NCI-H345 treated with DMSO at 0.1 percent for 48 hours (cell line): ENCODE measurements around the gene EVX1.
A peak's percentile ranks its signal among the peaks of the same experiment; 100 is the strongest.

ENCODE experiments used
- DNase-seq: peaks from one replicate; lab custom pipeline; 2025; ENCODE audit not compliant: unreplicated experiment; lab: John Stamatoyannopoulos, UW

Gene EVX1

DNA sequence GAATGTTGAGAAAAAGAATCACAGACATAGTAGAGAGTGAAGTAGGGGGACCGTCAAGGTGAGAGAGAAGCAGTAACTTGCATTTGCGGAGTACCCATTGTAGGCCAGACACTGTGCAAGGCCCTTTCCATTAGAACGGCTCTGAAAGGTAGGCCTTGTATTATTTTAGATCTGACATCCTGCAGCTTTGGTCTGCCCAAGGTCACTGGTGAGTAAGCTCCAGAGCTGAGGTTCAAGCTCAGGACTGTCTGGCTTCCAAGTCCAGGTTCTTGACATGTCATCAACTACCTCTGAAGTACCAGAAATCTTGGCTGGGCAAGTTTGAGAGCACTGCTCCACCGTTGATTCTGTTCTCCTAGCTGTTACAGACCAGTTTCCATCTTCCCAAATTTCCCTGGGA is 13.2 kb upstream of the EVX1 start:
- no peak for DNase-seq

DNA sequence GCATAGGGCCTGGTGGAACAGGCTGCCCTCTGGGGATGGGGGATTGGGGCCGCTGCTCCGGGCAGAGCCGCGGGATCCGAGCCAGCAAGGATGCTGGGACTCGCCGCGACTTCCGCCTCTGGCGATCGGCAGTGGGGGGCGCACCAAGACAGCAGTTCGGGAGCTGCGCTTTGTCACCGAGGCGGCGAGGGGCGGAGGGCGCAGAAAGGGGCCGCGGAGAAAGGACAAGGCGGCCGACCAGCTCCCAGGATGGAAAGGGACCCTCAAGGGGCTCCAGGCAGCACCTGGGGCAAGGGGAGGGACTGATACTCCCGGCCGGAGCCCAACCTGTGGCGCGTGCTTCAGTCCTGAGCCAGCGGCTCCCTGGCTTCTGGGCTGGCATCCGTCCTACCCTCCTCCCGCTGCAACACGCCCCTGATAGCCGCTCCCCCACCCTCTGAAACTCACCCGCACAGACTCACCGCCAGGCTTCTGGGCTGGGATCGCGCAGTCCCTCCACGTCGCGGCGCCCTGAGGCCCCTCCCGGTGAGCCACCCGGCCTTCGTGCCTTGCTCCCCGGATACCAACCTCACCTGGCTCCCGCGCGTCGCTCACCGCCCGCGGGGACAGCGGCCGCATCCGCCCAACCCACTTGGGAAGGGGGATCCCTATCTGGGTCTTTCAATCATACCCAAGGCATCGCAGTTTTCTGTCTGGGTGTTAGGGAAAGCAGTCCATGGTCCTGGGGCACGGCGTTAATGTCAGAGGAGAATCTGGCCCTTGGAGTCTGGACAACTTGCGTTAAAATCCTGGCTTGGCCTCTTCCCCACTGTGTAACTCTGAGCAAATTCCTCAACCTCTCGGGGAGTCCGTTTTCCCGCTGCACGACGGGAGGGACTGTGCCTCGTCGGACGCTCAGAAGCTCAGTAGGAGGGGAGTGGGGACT is 7.0 kb upstream of the EVX1 start:
- peak; percentile 49 for DNase-seq

DNA sequence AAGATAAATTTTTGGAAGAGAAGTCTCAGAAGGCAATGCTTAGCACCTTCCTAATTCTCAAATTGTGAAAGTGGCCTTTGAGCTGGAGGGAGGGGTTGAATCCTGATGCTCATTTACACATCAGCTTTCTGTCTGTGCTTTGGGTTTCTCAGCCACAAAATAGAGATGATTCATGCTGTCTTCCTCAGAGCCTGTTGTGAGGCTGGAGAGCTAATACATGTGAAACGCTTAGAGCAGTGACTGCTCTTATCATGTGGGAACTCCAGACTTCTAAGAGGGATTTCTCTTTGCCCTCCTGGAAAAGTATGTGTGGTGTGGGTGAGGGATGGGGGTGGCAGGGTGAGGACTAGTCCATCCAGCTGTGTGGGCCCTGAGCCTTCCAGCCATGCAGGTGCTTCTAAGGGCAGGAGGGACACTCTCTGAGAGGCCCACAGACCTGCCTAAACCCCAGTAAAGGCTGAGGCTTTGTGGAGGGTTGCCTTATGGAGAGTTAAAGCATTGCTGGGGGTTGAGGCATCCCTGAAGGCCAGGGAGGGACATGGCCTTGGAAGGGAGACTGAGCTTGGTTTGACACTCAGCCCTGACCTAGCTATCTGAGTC is 4.8 kb upstream of the EVX1 start:
- DNase-seq: no peak

DNA sequence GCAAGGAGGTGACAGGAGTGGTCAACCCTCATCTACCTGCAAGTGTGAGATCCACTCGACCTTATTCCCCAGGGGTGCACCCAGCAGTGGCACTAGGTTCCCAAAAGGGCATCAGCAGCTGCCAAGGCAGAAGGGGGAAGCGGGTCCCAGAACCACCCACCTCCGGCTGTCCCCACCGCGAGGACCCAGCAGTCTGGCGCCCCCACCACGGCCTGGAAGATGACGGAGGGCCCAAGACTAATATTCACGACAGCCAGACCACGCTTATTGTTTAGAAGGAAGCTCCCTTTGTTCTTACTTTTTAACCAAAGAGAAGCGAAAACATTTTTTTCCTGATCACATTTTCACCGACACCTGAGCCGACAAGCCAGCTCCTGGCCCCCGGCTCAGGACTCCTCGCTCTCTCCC is 3.6 kb upstream of the EVX1 start:
- DNase-seq: no peak

DNA sequence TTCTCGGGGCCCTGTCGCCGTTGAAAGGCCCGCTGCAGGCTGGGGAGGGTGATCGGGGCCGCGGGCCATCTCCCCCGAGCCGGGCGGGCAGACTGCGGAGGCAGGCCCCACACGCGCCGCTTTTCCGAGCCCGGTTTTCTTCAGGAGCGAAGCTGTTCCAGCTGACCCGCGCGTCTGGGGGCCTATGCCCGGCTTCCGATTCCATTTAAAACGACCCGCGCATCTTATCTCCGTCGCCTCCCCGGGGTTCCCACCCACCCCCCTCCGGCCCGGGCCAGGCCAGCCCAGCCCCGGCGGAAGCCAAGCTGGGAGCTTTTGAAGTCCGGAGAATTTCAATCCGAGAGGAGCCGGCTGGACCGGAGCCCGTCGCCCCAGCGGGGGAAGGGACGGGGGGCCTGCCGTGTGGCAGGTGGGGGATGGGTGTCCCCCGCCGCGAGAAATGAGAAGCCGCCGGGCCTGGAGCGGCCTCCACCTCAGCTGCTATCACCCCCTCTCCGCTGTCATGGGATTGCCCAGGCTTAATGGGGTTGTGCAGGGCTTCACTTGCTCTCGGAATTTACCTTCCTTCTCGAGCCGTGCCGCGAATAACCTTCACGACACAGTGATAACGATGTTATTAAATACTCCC is 3.1 kb upstream of the EVX1 start:
- DNase-seq: no peak

DNA sequence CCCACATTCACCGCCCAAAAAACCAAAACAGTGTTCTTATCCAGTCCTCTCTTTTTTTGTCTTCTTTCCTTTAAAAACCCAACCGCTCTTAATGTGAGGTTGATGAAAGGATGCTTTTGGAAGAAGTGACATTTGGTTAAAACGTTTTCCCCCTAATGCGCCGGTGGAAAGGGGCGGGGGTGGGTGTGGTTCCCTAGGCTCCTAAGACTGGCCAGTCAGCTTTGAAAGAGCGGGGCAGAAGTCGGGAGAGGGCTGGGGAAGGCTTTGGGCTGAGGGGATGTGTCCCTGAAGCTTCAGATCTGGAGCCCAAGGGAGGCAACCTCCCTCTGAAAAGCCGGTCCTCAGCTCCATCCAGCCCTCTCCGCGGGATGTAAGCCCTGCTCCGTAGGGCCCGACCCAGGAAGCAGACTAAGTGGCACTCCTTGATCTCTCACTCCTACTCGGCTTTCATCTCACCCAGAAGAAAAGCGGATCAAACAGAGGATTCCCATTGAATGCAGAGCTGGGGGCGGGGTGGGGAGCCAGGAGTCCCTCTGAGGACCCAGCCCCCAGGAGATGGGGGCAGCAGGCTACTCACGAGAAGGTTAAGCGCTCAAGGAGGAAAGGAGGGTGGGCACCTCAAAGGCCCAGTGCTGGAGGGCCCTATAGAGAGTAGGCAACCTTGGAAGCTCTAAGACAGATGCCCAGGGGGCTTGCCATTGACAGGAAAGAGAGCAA is 2.4 kb upstream of the EVX1 start:
- DNase-seq: no peak

DNA sequence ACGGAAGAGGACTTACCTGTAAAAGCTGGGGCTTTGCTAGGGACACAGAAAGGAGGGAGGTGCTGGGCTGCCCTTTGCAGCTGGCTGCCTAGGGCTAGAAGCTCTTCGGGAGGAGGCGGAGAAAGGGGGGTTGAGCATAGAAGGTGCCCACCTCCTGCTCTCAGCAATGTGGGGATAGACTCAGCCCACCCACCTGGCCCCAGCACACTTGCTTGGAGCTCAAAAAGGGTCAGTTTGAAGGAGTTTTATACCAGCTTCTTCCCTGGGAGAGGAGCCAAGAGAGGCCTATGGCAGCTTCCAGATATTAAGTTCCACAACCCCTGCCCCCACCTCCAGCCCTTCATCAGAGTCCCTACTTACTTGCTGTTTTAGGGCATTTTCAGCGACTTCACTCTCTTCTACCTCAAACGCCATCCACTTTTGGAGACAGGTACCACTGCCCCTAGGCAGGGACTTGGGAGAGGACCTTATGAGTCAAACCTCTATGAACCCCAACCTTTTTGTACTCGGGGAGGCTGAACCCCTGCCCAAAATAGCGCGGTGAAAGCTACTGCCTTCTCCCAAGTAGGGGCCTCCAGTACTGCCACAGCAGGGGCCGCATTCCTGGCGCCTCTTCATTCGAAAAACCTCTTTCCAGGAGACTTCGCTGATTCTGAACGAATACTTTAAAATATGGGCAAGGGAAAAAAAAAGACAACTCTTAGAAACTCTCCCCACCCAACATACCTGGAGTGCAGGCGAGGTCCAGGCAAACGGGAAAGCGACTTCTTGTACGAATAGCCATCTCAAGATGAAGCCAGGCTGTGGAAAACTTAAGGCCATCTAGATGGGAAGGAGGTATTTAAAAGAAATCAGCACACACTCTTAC is 1.2 kb upstream of the EVX1 start:
- DNase-seq: no peak

DNA sequence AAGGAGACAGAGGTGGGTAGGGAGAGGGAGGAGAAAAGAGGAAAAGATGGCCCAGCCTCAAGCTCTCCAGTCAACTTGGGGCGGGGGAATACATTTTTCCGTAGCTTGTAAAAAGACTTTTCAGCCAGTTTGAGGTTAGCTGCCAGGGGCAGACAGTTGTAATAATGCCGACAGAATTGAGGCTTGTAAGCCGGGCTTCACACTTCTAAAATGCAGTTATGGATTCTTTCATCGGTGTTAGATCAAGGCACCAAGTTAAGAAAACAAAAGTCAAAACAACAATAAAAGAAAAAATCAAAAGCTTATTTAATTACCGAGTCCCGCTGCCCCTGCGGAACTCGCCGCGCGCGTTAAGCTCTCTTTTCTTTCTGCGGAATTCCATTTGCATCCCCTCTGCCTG is 448 bp upstream of the EVX1 start:
- DNase-seq: no peak

DNA sequence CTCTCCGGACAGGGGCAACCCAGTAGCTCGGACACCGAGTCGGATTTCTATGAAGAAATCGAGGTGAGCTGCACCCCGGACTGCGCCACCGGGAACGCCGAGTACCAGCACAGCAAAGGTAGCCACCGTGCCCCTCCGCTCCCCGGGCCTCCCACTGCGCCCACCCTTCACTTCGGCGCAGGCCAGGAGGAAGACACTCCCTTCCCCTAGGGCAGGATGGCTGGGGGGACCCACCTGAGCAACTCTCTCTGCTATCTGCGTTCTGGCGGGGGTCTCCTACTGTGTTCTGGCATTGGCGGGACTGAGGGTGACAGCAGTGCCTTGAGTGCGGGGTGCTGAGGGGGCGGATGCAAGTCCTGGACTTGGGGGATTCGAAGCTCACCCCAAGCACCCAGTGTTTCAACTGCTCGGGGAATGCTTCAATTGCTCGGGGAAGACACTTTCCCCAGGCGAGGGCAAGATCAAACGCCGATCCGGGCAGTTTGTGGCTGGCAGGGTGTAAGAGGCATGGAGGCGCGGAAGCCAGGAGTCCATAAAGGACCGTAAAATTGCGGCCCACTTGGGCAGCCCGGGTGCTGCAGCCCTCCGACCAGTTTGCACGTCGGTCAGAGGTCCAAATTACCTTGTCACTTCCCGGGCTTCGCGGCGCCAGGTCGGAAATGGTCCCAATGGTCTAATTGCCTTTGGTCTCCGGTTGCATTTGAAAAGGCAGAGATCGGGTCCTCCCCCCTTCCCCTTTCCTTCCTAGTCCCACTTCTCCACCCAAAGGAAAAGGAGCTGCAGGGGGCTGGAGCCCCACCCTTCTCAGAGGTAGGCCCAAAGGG is 950 bp downstream of the EVX1 start:
- no peak for DNase-seq

DNA sequence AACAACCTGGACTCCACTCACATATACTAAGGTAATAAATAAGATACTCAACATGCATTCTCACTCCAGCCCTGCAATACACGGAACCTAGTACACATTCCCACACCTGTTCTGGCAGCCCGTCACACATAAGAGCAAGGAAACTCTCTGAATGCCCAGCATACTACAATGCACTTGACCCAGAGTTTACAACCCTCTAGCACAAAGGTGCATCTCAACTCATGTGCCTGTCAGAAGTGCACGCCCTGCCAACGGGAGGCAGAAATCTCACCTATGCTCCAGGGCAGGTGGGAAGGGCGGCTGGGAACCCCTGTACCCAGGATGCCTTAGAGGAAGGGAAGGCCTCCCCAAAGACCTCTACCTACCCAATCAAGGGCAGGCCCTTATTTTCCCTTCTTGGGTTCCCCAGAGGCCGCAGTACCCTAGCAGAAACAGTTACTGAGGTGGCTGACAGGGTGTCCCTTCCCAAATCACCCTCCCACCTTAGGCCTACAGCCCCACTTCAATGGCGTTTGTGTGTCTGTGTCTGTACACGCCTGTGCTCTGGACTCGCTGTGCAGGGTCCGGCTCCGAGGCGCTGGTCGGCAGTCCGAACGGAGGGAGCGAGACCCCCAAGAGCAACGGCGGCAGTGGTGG is 2.0 kb downstream of the EVX1 start:
- no peak for DNase-seq

DNA sequence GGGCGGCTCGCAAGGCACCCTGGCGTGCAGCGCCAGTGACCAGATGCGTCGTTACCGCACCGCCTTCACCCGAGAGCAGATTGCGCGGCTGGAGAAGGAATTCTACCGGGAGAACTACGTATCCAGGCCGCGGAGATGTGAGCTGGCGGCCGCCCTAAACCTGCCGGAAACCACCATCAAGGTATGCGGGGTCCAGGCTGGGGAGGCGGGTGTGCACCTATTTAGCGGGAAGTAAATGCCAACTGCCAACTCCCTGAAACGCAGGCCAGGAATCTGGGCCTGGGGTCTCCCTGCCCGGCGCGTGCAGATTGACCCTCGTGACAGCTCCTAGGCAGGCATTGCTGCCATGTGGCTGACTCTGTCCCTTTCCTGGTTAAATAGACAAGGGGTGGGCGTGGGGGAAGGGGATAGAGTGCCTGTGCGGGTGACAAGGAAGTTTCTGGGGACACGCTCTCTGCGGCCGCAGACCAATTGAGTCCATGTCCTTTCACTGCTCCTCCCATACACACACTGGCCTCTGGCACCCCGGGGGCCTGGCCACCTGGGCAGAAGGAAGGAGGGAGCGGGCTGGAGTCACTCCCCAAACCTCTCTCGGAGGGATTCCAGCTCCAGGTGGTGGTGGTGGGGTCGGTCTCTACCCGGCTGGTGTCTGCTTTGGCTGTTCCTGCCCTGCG is 2.7 kb downstream of the EVX1 start:
- no peak for DNase-seq

DNA sequence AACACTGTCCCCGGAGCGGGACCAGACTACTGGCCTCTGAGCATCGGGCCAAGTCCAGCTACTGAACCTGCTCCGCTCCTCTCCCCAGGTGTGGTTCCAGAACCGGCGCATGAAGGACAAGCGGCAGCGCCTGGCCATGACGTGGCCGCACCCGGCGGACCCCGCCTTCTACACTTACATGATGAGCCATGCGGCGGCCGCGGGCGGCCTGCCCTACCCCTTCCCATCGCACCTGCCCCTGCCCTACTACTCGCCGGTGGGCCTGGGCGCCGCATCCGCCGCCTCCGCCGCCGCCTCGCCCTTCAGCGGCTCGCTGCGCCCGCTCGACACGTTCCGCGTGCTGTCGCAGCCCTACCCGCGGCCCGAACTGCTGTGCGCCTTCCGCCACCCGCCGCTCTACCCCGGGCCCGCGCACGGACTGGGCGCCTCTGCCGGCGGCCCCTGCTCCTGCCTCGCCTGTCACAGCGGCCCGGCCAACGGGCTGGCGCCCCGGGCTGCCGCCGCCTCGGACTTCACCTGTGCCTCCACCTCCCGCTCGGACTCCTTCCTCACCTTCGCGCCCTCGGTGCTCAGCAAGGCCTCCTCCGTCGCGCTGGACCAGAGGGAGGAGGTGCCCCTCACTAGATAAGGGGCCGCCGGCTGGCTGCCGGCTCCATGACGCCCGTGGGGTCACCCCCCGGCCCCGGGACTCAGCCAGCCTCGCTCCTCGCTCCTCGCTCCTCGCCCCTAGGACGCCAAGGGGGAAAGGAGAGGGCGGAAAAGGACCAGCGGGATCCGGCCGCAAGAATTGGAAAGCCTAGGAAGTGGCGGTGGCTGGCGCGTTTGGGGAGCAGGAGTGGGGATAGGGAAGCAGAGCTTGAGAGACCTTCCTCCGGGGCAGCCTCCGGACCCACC is 3.4 kb downstream of the EVX1 start:
- peak; percentile 15 for DNase-seq

DNA sequence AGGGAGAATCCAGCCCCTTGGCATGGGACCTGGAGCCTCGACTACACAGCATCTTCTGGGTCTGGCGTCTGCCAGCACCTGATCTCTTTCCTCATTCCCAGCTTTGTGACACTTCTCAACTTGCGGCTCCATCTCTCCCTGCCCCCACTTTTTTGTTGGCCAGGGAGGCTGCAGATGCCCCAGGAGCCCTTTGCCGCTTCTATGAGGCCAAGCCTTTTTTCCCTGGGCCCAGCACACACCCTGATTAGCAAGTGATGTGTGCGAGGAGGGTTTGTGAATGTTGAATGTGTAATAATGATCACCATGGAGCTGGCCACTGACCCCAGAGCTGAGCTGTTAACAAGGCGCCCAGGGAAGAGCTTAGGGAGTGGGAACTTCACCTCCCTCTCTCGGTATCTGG is 4.4 kb downstream of the EVX1 start:
- DNase-seq: no peak

DNA sequence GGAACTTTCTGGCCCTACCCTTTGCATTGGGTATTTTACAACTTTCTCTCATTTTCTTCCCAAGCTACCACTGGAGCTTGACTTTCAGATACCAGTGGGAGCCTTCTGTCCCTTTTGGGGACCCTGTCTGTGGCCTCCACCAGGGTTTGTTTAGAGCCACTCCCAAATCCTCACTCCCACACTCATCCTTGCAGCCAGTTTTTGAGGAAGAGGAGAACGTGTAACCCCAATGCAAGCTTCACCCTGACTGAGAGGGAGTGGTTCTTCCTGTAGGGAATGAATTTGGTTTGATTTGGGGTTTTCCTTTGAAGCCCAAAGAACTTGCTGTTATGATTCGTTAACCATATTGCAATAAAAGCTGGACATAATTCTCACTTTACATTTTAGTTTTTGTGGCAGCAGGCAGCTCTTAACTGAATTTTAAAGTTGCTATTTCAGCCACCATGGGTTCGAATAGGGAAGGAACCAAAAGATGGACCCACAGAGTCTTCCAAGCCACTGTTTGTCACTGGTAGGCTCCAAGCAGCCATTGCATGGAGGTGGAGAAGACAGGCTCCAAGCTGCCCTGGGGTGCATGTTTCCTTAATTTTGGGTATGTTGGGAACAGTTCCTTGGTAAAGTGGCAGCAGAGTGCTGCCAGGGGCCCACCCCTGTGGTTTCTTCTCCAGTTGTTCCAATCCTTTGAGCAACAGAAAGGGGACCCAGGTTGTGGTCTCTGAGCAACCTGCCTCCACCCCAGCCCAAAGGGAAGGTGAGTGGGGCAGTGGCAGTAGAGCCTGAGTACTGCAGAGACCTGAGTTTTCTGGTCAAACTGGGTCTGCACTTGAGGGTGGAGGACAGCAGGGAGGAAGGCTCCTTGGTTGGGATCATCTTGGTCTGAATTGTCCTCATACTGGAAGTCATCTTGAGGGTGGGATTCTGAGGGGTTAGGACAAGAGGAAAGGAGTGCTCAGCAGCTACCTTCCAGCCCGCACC is 5.1 kb downstream of the EVX1 start:
- DNase-seq: no peak

DNA sequence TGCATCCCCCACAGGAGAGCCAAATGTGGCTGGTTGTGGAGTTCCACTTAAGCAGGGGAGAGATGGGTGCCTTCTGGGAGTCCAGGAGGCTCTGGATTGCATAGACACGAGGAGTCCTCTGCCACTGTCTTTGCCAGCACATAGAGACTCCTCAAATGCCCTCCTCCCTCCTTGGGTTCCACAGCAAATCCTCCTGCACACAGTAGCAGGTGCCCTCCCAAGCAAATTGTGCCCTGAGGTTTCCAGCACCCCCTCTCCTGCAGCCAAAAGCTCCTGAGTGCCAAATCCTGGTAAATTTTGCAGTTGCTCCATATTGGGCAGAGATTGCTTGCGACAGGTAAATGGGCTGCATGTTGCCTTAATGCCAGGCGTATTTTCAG is 5.8 kb downstream of the EVX1 start:
- no peak for DNase-seq

DNA sequence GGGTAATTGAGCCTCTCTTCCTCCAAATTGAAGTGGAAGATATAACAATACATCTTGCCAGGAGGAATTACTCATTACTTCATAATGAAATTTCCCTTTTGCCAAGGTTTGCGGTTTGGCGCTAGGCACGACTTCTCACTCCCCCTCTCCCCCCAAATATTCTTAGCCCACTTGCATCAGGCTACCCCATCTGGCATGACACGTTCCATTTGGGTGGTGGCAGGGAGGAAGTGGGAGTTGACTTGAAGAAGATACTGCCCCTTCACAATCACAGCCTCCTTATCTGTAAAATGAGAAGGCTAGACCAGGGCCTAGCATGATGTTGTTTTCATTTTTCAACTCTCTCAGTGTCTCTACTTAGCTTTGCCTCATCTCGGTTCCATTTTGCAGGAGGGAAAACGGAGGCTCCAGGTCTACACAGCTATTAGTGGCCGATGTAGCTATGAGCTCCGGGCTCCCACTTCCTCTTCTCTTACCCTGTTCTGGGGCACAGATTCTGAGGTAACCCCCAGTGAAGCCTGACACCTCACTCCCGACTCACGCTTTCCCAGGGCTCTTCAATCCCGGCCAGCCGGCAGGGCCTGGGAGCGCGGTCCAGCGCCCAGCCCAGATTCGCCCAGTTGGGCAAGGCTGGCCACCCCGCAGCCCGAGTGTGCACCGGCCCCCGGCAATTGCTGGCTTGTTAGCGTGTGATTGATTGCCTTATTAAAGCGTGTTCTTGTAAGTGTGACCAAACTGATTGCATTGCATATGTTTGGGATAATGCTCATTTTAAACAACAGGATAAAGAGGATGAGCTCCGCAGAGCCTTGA is 6.5 kb downstream of the EVX1 start:
- no peak for DNase-seq
